Fibroblast of lung (primary cell): Measurements from ENCODE around the gene NCOA1. TPM values are rescaled to one million over a fixed set of nuclear protein-coding genes. Genes with fewer than 3 reads are reported as not detected.

Experiments
- DNase-seq, 2 donors: peaks; one replicate each; pipeline versions ENCODE4 v3.0.0 to v3.0.0-alpha.2; 2010; ENCODE audit warnings: low read depth in 2 of 2
- H2AFZ ChIP-seq: 2 replicates; pipeline ENCODE4 v1.5.1; 2012; ENCODE audit warnings: low read length, control low read depth, inconsistent platforms
- H3K27ac ChIP-seq: 2 replicates; pipeline ENCODE4 v1.5.1; 2011; ENCODE audit warnings: low read length, control low read depth; ENCODE audit not compliant: insufficient read depth
- H3K27me3 ChIP-seq: 2 replicates; pipeline ENCODE4 v1.5.1; 2011; ENCODE audit warnings: mild to moderate bottlenecking, low read length; ENCODE audit not compliant: control insufficient read depth, insufficient read depth
- H3K36me3 ChIP-seq: 2 replicates; pipeline ENCODE4 v1.5.1; 2011; ENCODE audit warnings: low read length; ENCODE audit not compliant: control insufficient read depth, insufficient read depth
- H3K4me1 ChIP-seq: 2 replicates; pipeline ENCODE4 v1.5.1; 2011; ENCODE audit warnings: low read length; ENCODE audit not compliant: control insufficient read depth, insufficient read depth; ENCODE audit errors: extremely low read depth
- H3K4me2 ChIP-seq: 2 replicates; pipeline ENCODE4 v1.5.1; 2011; ENCODE audit warnings: low read length, control low read depth; ENCODE audit not compliant: insufficient read depth; ENCODE audit errors: extremely low read depth
- H3K4me3 ChIP-seq, 4 experiments: fragments of 200-600 bp in 1 of 4; sonication (generic) in 1 of 4; replicated peaks in 1 of 4; 2 replicates each; pipeline ENCODE4 v1.5.1; 2011 to 2016; ENCODE audit warnings: low read length in 4 of 4, low read depth in 3 of 4, mild to moderate bottlenecking in 3 of 4, control low read depth in 2 of 4, inconsistent platforms in 1 of 4, mixed read lengths in 1 of 4; ENCODE audit not compliant: insufficient read depth in 1 of 4; ENCODE audit errors: control extremely low read depth in 1 of 4
- H3K79me2 ChIP-seq: 2 replicates; pipeline ENCODE4 v1.5.1; 2012; ENCODE audit warnings: mild to moderate bottlenecking, low read length, inconsistent platforms; ENCODE audit not compliant: control insufficient read depth, insufficient read depth
- H3K9ac ChIP-seq: 2 replicates; pipeline ENCODE4 v1.5.1; 2011; ENCODE audit warnings: mild to moderate bottlenecking, low read length, control low read depth; ENCODE audit not compliant: insufficient read depth
- H3K9me3 ChIP-seq: 2 replicates; pipeline ENCODE4 v1.5.1; 2012; ENCODE audit warnings: low read depth, low read length; ENCODE audit not compliant: control insufficient read depth, insufficient read depth
- H4K20me1 ChIP-seq: 2 replicates; pipeline ENCODE4 v1.5.1; 2011; ENCODE audit warnings: low read length; ENCODE audit not compliant: control insufficient read depth, insufficient read depth; ENCODE audit errors: extremely low read depth
- CTCF ChIP-seq, 2 donors: IDR thresholded peaks in 1 of 2; conservative IDR thresholded peaks in 1 of 2; 1 replicate in 1 of 2; 2 replicates in 1 of 2; pipeline ENCODE4 v1.5.1; 2011 to 2012; ENCODE audit warnings: low read length in 2 of 2, control low read depth in 1 of 2, inconsistent platforms in 1 of 2, low read depth in 1 of 2, mild to moderate bottlenecking in 1 of 2
- EZH2 ChIP-seq: IDR thresholded peaks from 2 replicates; pipeline ENCODE4 v1.5.1; 2012; ENCODE audit warnings: low read length, control low read depth, mild to moderate bottlenecking; ENCODE audit errors: missing control alignments
- polyA minus RNA-seq: library from RNA; depleted of rRNA, polyadenylated mRNA; stranded (reverse); fragments of >200 nt; gene quantifications from 2 replicates; pipeline ENCODE4 v1.2.3, GENCODE V29; 2011; ENCODE audit warnings: low replicate concordance
- polyA plus RNA-seq, 2 donors: library from polyadenylated mRNA; depleted of rRNA in 1 of 2; stranded (reverse) in 1 of 2; unstranded in 1 of 2; fragments of >200 nt; gene quantifications; 2 replicates each; pipeline ENCODE4 v1.2.1, GENCODE V29; 2011 to 2012; ENCODE audit warnings: missing spikeins in 1 of 2
- total RNA-seq: library from RNA; depleted of rRNA; stranded (reverse); fragments of >200 nt; gene quantifications from 2 replicates; pipeline ENCODE4 v1.2.1, GENCODE V29; 2014

Gene NCOA1
- 14.6 and 15.5 TPM in 2 replicates for total RNA-seq
- 19.1 and 19.8 TPM in 2 replicates for polyA plus RNA-seq
- polyA plus RNA-seq (2012): 8.3 and 10.6 TPM in 2 replicates
- 14.1 and 21.7 TPM in 2 replicates for polyA minus RNA-seq

GRCh38 chr2:24490690-24491541, at the start of gene NCOA1:
Gene NCOA1 (plus strand): TSS chr2:24491254. CDS start chr2:24658678, 167,424 bp downstream.
- peak within 1 kb of the TSS; percentile 81 for H3K9ac ChIP-seq

GRCh38 chr2:24448797-24449196, 42.3 kb upstream of the NCOA1 start:
- Histone ChIP-seq H3K36me3 (no peaks in the 10 kb centered on the region), H3K4me3 (no peak overlapping the region), H2AFZ (no peak overlapping the region), H3K27ac (no peak overlapping the region), H4K20me1 (no peaks in the 10 kb centered on the region), H3K4me1 (no peaks in the 10 kb centered on the region), H3K4me2 (no peak overlapping the region), H3K79me2 (no peaks in the 10 kb centered on the region), H3K27me3 (no peaks in the 10 kb centered on the region), H3K9me3 (no peaks in the 10 kb centered on the region), H3K9ac (no peak overlapping the region)
- no peak for DNase-seq
- TF ChIP-seq CTCF (conservative IDR thresholded peaks at IDR 0.05 in 1 of 2, IDR thresholded peaks at IDR 0.05 in 1 of 2; ENCODE audit: low read depth in 1 of 2, low read length in 2 of 2): no peak
- no peak for TF ChIP-seq EZH2

More at GRCh38 chr2:24490690-24491541, at the start of gene NCOA1:
- peak within 1 kb of the TSS; percentile 93 for H2AFZ ChIP-seq
- H3K4me3 ChIP-seq: peak within 1 kb of the TSS; percentile 59 to 77 (median 72)
- H3K27me3 ChIP-seq: no peaks in the 10 kb centered on the region
- peak; percentile 88 to 89 for DNase-seq
- peak within 1 kb of the TSS; percentile 63 for H3K27ac ChIP-seq
- H3K79me2 ChIP-seq: peaks cover 2% of the 10 kb centered on the region
- H3K4me1 ChIP-seq: peaks cover 6% of the 10 kb centered on the region
- H3K36me3 ChIP-seq: no peaks in the 10 kb centered on the region
- no peaks in the 10 kb centered on the region for H4K20me1 ChIP-seq
- no peaks in the 10 kb centered on the region for H3K9me3 ChIP-seq
- TF ChIP-seq CTCF (conservative IDR thresholded peaks at IDR 0.05 in 1 of 2, IDR thresholded peaks at IDR 0.05 in 1 of 2; ENCODE audit: low read depth in 1 of 2, low read length in 2 of 2) (peak in 1 of 2 donors; percentile 28), EZH2 (no peak)
- H3K4me2 ChIP-seq: peak within 1 kb of the TSS; percentile 90

- no peak overlapping the region for H2AFZ ChIP-seq
- H4K20me1 ChIP-seq: no peaks in the 10 kb centered on the region
- no peak overlapping the region for H3K4me3 ChIP-seq
- no peak for TF ChIP-seq CTCF (conservative IDR thresholded peaks at IDR 0.05 in 1 of 2, IDR thresholded peaks at IDR 0.05 in 1 of 2; ENCODE audit: low read depth in 1 of 2, low read length in 2 of 2)
- H3K36me3 ChIP-seq: no peaks in the 10 kb centered on the region
- DNase-seq: no peak
- H3K9ac ChIP-seq: no peak overlapping the region
- no peaks in the 10 kb centered on the region for H3K9me3 ChIP-seq
- H3K27ac ChIP-seq: no peak overlapping the region
- no peaks in the 10 kb centered on the region for H3K4me1 ChIP-seq
- no peaks in the 10 kb centered on the region for H3K27me3 ChIP-seq
- no peaks in the 10 kb centered on the region for H3K79me2 ChIP-seq
- no peak overlapping the region for H3K4me2 ChIP-seq
These were observed 41.7 kb upstream of the NCOA1 start for GRCh38 chr2:24449344-24449743.
